SK-N-SH (cell line): ENCODE data around the gene TRIM3. TPM values are rescaled to one million over a fixed set of nuclear protein-coding genes. Genes with fewer than 3 reads are reported as not detected.

Experiments
- CTCF ChIA-PET: fragments of 300-600, 350-600 bp; formaldehyde crosslinking; extraction: SDS; loops from one replicate; lab custom pipeline; 2021; lab: Yijun Ruan, JAX
- POLR2A ChIA-PET: fragments of 350-600 bp; sonication (Branson Sonifier 250); formaldehyde crosslinking; extraction: SDS; loops from one replicate; lab custom pipeline; 2020; ENCODE audit warnings: antibody characterized with exemption, inconsistent platforms; lab: Yijun Ruan, JAX
- DNase-seq: peaks from one replicate; pipeline ENCODE4 v3.0.0; 2012
- H2AFZ ChIP-seq: fragments of 200-600 bp; sonication (generic); 2 replicates; pipeline ENCODE4 v1.8.1; 2016; ENCODE audit warnings: antibody characterized with exemption, mild to moderate bottlenecking, low read depth
- H3F3A ChIP-seq: fragments of 200-600 bp; sonication (generic); replicated peaks from 2 replicates; pipeline ENCODE3; 2016; ENCODE audit warnings: antibody characterized with exemption, mild to moderate bottlenecking; ENCODE audit not compliant: insufficient read depth
- H3K27ac ChIP-seq, 2 experiments: fragments of 200-500 bp in 1 of 2; fragments of 200-600 bp in 1 of 2; sonication (Bioruptor generic) in 1 of 2; sonication (generic), shearing (Covaris generic) in 1 of 2; 2 replicates each; pipeline versions ENCODE4 v1.5.1 to v1.6.1; 2014 to 2016; ENCODE audit warnings: low read depth in 2 of 2, inconsistent platforms in 1 of 2, low read length in 1 of 2, mild to moderate bottlenecking in 1 of 2, mixed read lengths in 1 of 2
- H3K27me3 ChIP-seq: fragments of 200-600 bp; sonication (generic), shearing (Covaris generic); 2 replicates; pipeline ENCODE4 v1.6.1; 2016; ENCODE audit warnings: mixed run types; ENCODE audit not compliant: insufficient read depth
- H3K36me3 ChIP-seq, 2 experiments: fragments of 200-500 bp in 1 of 2; fragments of 200-600 bp in 1 of 2; sonication (Bioruptor generic) in 1 of 2; sonication (generic) in 1 of 2; replicated peaks in 1 of 2; 2 replicates each; pipeline versions ENCODE3 to v1.5.1; 2014 to 2016; ENCODE audit warnings: low read length in 1 of 2, mild to moderate bottlenecking in 1 of 2; ENCODE audit not compliant: insufficient read depth in 2 of 2, control insufficient read depth in 1 of 2
- H3K4me1 ChIP-seq, 2 experiments: fragments of 200-500 bp in 1 of 2; fragments of 200-600 bp in 1 of 2; sonication (Bioruptor generic) in 1 of 2; sonication (generic), shearing (Covaris generic) in 1 of 2; 2 replicates each; pipeline versions ENCODE4 v1.5.1 to v1.6.1; 2014 to 2016; ENCODE audit warnings: low read depth in 1 of 2, low read length in 1 of 2, mixed run types in 1 of 2; ENCODE audit not compliant: insufficient read depth in 2 of 2, control insufficient read depth in 1 of 2
- H3K4me2 ChIP-seq: fragments of 200-600 bp; sonication (generic), shearing (Covaris generic); 2 replicates; pipeline ENCODE4 v1.6.1; 2017; ENCODE audit warnings: mixed run types
- H3K4me3 ChIP-seq, 2 experiments: fragments of 200-500 bp in 1 of 2; fragments of 200-600 bp in 1 of 2; sonication (Bioruptor generic) in 1 of 2; sonication (generic), shearing (Covaris generic) in 1 of 2; 2 replicates each; pipeline versions ENCODE4 v1.5.1 to v1.8.1; 2014 to 2016; ENCODE audit warnings: low read depth in 2 of 2, inconsistent platforms in 1 of 2, low read length in 1 of 2, mild to moderate bottlenecking in 1 of 2, mixed read lengths in 1 of 2, moderate library complexity in 1 of 2
- H3K79me2 ChIP-seq: fragments of 200-600 bp; sonication (generic); 2 replicates; pipeline ENCODE4 v1.8.1; 2017; ENCODE audit warnings: mild to moderate bottlenecking; ENCODE audit not compliant: insufficient read depth
- H3K9ac ChIP-seq: fragments of 200-600 bp; sonication (generic); 2 replicates; pipeline ENCODE4 v1.6.1; 2017; ENCODE audit warnings: mixed run types
- H3K9me2 ChIP-seq: fragments of 200-600 bp; sonication (generic); 2 replicates; pipeline ENCODE4 v1.6.1; 2017; ENCODE audit warnings: mixed run types
- H3K9me3 ChIP-seq: fragments of 200-600 bp; sonication (generic); 2 replicates; pipeline ENCODE4 v1.6.1; 2017; ENCODE audit warnings: mixed run types, mild to moderate bottlenecking, moderate library complexity
- H4K20me1 ChIP-seq: fragments of 200-600 bp; sonication (generic); 2 replicates; pipeline ENCODE4 v1.6.1; 2017; ENCODE audit warnings: mild to moderate bottlenecking, mixed run types; ENCODE audit not compliant: insufficient read depth
- ELF1 ChIP-seq: IDR thresholded peaks from 2 replicates; pipeline ENCODE4 v1.4.0; 2012
- GATA2 ChIP-seq: sonication (generic); formaldehyde crosslinking; IDR thresholded peaks from 2 replicates; pipeline ENCODE4 v1.5.0; 2020; ENCODE audit warnings: mild to moderate bottlenecking, missing genetic modification reagents
- MEF2A ChIP-seq: IDR thresholded peaks from 2 replicates; pipeline ENCODE4 v1.4.0; 2012; ENCODE audit warnings: low read depth, borderline replicate concordance
- POLR2AphosphoS5 ChIP-seq: IDR thresholded peaks from 2 replicates; pipeline ENCODE4 v1.6.1; 2012; ENCODE audit warnings: low read depth, low read length
- SMC3 ChIP-seq: IDR thresholded peaks from 2 replicates; pipeline ENCODE4 v1.6.1; 2012; ENCODE audit warnings: low read depth, low read length, improper control_type of control experiment
- TEAD4 ChIP-seq: IDR thresholded peaks from 2 replicates; pipeline ENCODE4 v1.4.0; 2012; ENCODE audit warnings: mild to moderate bottlenecking, borderline replicate concordance; ENCODE audit not compliant: insufficient read depth
- YY1 ChIP-seq: IDR thresholded peaks from 2 replicates; pipeline ENCODE4 v1.4.0; 2012; ENCODE audit warnings: low read depth, mild to moderate bottlenecking
- WGBS: methylation state at CpG from one replicate; pipeline ENCODE4 v1.1.6; 2017; ENCODE audit warnings: low lambda C conversion rate; 5-methylcytosine and 5-hydroxymethylcytosine counted together
- polyA plus RNA-seq, 3 experiments: library from polyadenylated mRNA; depleted of rRNA; stranded (reverse); fragments of >200 nt; gene quantifications; 2 replicates each; pipeline ENCODE4 v1.2.3, GENCODE V29; 2012
- TF ChIP-seq, protein P1 (sequence below): IDR thresholded peaks from 2 replicates; pipeline ENCODE4 v1.6.1; 2012; ENCODE audit warnings: mild to moderate bottlenecking, low read depth, low read length, moderate library complexity
- TF ChIP-seq, protein P2 (sequence below): fragments of 200-600 bp; sonication (generic); IDR thresholded peaks from 2 replicates; pipeline ENCODE4 v1.6.1; 2017; ENCODE audit warnings: antibody characterized with exemption, mild to moderate bottlenecking, moderate library complexity
- TF ChIP-seq, protein P3 (sequence below): IDR thresholded peaks from 2 replicates; pipeline ENCODE4 v1.4.0; 2012; ENCODE audit warnings: low read depth, borderline replicate concordance

TRIM3 gene
- polyA plus RNA-seq, 1 of the 3 experiments (the other 2 are of a cell fraction) = 22.8 TPM

DNA sequence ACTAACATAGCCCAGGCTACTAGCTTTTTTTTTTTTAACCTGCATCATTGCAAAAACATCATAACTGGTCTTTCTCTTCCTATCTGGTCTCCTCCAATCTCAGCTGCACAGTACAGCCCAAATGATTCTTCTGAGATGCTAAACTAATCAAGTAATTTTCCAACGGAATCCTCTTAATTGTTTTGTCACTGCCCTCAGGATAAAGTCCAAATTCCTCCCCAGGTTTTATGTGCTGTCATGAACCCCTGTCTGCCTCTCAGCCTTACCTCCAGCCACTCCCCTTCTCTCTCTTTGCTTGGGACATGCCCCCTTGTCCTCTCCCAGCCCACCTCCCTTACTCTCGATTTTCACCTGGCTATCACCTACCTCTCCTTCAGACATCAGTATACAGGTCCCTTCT, 67.4 kb downstream of the TRIM3 start:
- no peaks in the 10 kb centered on the region for H4K20me1 ChIP-seq
- H3K9me2 ChIP-seq = no peaks in the 10 kb centered on the region
- WGBS = 28% methylated on average over 2 of the region's 2 CpGs
- ChIA-PET CTCF (interaction anchor here (1.2 to 2.4 kb wide), 5 partner anchors 13 to 300 kb away, joined by 3 to 9 read pairs (median 6); partner anchors contain the start of gene APBB1), POLR2A (interaction anchor here (0.9 to 2.1 kb wide), 3 partner anchors 11 to 13 kb away, joined by 3 to 6 read pairs (median 3); partner anchors contain the start of gene APBB1)
- H3K4me3 ChIP-seq = no peak overlapping the region
- no peak overlapping the region for H3K9ac ChIP-seq
- no peaks in the 10 kb centered on the region for H3K27me3 ChIP-seq
- peaks cover 2% of the 10 kb centered on the region for H3F3A ChIP-seq
- peaks cover 0 to 14% of the 10 kb centered on the region in 2 experiments for H3K36me3 ChIP-seq
- peaks cover 0 to 13% of the 10 kb centered on the region in 2 experiments; a peak in 1 of 4 replicates for H3K4me1 ChIP-seq
- no peak overlapping the region for H3K4me2 ChIP-seq
- TF ChIP-seq SMC3 (no peak), ELF1 (no peak), MEF2A (no peak), TEAD4 (no peak), YY1 (no peak), GATA2 (CRISPR knock-in tag) (no peak), POLR2AphosphoS5 (no peak)
- TF ChIP-seq, protein P1, sequence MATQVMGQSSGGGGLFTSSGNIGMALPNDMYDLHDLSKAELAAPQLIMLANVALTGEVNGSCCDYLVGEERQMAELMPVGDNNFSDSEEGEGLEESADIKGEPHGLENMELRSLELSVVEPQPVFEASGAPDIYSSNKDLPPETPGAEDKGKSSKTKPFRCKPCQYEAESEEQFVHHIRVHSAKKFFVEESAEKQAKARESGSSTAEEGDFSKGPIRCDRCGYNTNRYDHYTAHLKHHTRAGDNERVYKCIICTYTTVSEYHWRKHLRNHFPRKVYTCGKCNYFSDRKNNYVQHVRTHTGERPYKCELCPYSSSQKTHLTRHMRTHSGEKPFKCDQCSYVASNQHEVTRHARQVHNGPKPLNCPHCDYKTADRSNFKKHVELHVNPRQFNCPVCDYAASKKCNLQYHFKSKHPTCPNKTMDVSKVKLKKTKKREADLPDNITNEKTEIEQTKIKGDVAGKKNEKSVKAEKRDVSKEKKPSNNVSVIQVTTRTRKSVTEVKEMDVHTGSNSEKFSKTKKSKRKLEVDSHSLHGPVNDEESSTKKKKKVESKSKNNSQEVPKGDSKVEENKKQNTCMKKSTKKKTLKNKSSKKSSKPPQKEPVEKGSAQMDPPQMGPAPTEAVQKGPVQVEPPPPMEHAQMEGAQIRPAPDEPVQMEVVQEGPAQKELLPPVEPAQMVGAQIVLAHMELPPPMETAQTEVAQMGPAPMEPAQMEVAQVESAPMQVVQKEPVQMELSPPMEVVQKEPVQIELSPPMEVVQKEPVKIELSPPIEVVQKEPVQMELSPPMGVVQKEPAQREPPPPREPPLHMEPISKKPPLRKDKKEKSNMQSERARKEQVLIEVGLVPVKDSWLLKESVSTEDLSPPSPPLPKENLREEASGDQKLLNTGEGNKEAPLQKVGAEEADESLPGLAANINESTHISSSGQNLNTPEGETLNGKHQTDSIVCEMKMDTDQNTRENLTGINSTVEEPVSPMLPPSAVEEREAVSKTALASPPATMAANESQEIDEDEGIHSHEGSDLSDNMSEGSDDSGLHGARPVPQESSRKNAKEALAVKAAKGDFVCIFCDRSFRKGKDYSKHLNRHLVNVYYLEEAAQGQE = no peak
- TF ChIP-seq, protein P2, sequence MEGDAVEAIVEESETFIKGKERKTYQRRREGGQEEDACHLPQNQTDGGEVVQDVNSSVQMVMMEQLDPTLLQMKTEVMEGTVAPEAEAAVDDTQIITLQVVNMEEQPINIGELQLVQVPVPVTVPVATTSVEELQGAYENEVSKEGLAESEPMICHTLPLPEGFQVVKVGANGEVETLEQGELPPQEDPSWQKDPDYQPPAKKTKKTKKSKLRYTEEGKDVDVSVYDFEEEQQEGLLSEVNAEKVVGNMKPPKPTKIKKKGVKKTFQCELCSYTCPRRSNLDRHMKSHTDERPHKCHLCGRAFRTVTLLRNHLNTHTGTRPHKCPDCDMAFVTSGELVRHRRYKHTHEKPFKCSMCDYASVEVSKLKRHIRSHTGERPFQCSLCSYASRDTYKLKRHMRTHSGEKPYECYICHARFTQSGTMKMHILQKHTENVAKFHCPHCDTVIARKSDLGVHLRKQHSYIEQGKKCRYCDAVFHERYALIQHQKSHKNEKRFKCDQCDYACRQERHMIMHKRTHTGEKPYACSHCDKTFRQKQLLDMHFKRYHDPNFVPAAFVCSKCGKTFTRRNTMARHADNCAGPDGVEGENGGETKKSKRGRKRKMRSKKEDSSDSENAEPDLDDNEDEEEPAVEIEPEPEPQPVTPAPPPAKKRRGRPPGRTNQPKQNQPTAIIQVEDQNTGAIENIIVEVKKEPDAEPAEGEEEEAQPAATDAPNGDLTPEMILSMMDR = no peak
- TF ChIP-seq, protein P3, sequence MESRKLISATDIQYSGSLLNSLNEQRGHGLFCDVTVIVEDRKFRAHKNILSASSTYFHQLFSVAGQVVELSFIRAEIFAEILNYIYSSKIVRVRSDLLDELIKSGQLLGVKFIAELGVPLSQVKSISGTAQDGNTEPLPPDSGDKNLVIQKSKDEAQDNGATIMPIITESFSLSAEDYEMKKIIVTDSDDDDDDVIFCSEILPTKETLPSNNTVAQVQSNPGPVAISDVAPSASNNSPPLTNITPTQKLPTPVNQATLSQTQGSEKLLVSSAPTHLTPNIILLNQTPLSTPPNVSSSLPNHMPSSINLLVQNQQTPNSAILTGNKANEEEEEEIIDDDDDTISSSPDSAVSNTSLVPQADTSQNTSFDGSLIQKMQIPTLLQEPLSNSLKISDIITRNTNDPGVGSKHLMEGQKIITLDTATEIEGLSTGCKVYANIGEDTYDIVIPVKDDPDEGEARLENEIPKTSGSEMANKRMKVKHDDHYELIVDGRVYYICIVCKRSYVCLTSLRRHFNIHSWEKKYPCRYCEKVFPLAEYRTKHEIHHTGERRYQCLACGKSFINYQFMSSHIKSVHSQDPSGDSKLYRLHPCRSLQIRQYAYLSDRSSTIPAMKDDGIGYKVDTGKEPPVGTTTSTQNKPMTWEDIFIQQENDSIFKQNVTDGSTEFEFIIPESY = no peak
- TF ChIP-seq, all 33 proteins: peak for 0
- DNase-seq = no peak
- no peaks in the 10 kb centered on the region for H3K9me3 ChIP-seq
- H3K27ac ChIP-seq = no peak overlapping the region
- H3K79me2 ChIP-seq = no peaks in the 10 kb centered on the region
- no peak overlapping the region for H2AFZ ChIP-seq
